H9 (cell line): ENCODE results near the gene SPTBN1. TPM values are rescaled to one million over a fixed set of nuclear protein-coding genes. Genes with fewer than 3 reads are reported as not detected.

Experiments used
- DNase-seq: peaks from one replicate; pipeline ENCODE4 v3.0.0-alpha.2; 2017
- H2AFZ ChIP-seq: one replicate; pipeline ENCODE4 v1.6.1; 2013; ENCODE audit warnings: mild to moderate bottlenecking, low read length, control low read depth, moderate library complexity
- H2AK5ac ChIP-seq: 2 replicates; pipeline ENCODE4 v1.6.1; 2013; ENCODE audit warnings: low read length, control low read depth, mixed read lengths; ENCODE audit not compliant: insufficient read length
- H2BK120ac ChIP-seq: one replicate; pipeline ENCODE4 v1.6.1; 2013; ENCODE audit warnings: low read depth, mild to moderate bottlenecking, low read length, control low read depth, inconsistent platforms; ENCODE audit not compliant: poor library complexity, severe bottlenecking
- H2BK12ac ChIP-seq: 2 replicates; pipeline ENCODE4 v1.6.1; 2013; ENCODE audit warnings: low read length, control low read depth, mixed read lengths, low read depth; ENCODE audit not compliant: insufficient read length
- H2BK15ac ChIP-seq: 2 replicates; pipeline ENCODE4 v1.6.1; 2013; ENCODE audit warnings: low read depth, low read length, control low read depth
- H2BK20ac ChIP-seq: one replicate; pipeline ENCODE4 v1.6.1; 2013; ENCODE audit warnings: low read depth, mild to moderate bottlenecking, low read length, control low read depth, inconsistent platforms; ENCODE audit not compliant: poor library complexity, severe bottlenecking
- H2BK5ac ChIP-seq: 2 replicates; pipeline ENCODE4 v1.6.1; 2013; ENCODE audit warnings: low read length, control low read depth, mixed read lengths; ENCODE audit not compliant: insufficient read length
- H3K14ac ChIP-seq: 2 replicates; pipeline ENCODE4 v1.6.1; 2013; ENCODE audit warnings: low read length, control low read depth; ENCODE audit not compliant: insufficient read depth
- H3K18ac ChIP-seq: 2 replicates; pipeline ENCODE4 v1.6.1; 2013; ENCODE audit warnings: low read depth, mild to moderate bottlenecking, mixed read lengths, low read length, control low read depth; ENCODE audit not compliant: insufficient read length
- H3K23ac ChIP-seq: 2 replicates; pipeline ENCODE4 v1.6.1; 2013; ENCODE audit warnings: low read length, control low read depth, mixed read lengths, low read depth; ENCODE audit not compliant: insufficient read length
- H3K23me2 ChIP-seq: 2 replicates; pipeline ENCODE4 v1.6.1; 2013; ENCODE audit warnings: low read depth, mild to moderate bottlenecking, mixed read lengths, low read length, control low read depth; ENCODE audit not compliant: insufficient read length, poor library complexity, severe bottlenecking
- H3K27ac ChIP-seq: 2 replicates; pipeline ENCODE4 v1.5.1; 2013; ENCODE audit warnings: low read length, control low read depth, mixed read lengths, low read depth; ENCODE audit not compliant: insufficient read length
- H3K27me3 ChIP-seq: 2 replicates; pipeline ENCODE4 v1.6.1; 2013; ENCODE audit warnings: low read length, control low read depth, inconsistent platforms; ENCODE audit not compliant: insufficient read depth
- H3K4ac ChIP-seq: 2 replicates; pipeline ENCODE4 v1.6.1; 2013; ENCODE audit warnings: low read depth, mild to moderate bottlenecking, control low read depth, inconsistent platforms, low read length, moderate library complexity
- H3K4me1 ChIP-seq: 2 replicates; pipeline ENCODE4 v1.6.1; 2013; ENCODE audit warnings: low read length, control low read depth, inconsistent platforms; ENCODE audit not compliant: insufficient read depth
- H3K4me2 ChIP-seq: 2 replicates; pipeline ENCODE4 v1.6.1; 2013; ENCODE audit warnings: low read length, control low read depth, mixed read lengths; ENCODE audit not compliant: insufficient read length, insufficient read depth
- H3K56ac ChIP-seq: 2 replicates; pipeline ENCODE4 v1.6.1; 2013; ENCODE audit warnings: low read depth, mild to moderate bottlenecking, mixed read lengths, low read length, control low read depth; ENCODE audit not compliant: insufficient read length
- H3K79me1 ChIP-seq: 2 replicates; pipeline ENCODE4 v1.6.1; 2013; ENCODE audit warnings: low read depth, mild to moderate bottlenecking, moderate library complexity, low read length, control low read depth, inconsistent platforms; ENCODE audit not compliant: insufficient read depth, poor library complexity, severe bottlenecking
- H3K79me2 ChIP-seq: 2 replicates; pipeline ENCODE4 v1.6.1; 2013; ENCODE audit warnings: low read length, control low read depth, inconsistent platforms; ENCODE audit not compliant: insufficient read depth
- H3K9ac ChIP-seq: 2 replicates; pipeline ENCODE4 v1.6.1; 2013; ENCODE audit warnings: low read length, control low read depth, mixed read lengths; ENCODE audit not compliant: insufficient read length; ENCODE audit errors: extremely low read depth
- H3K9me3 ChIP-seq: one replicate; pipeline ENCODE4 v1.6.1; 2013; ENCODE audit warnings: low read depth, low read length, inconsistent platforms; ENCODE audit not compliant: control insufficient read depth
- H3T11ph ChIP-seq: one replicate; pipeline ENCODE4 v1.6.1; 2013; ENCODE audit warnings: mild to moderate bottlenecking, low read length, control low read depth, inconsistent platforms
- H4K20me1 ChIP-seq: one replicate; pipeline ENCODE4 v1.6.1; 2013; ENCODE audit not compliant: control insufficient read depth, insufficient read length, insufficient read depth
- H4K5ac ChIP-seq: 2 replicates; pipeline ENCODE4 v1.6.1; 2013; ENCODE audit warnings: low read depth, mild to moderate bottlenecking, mixed read lengths, low read length, control low read depth; ENCODE audit not compliant: insufficient read length
- H4K8ac ChIP-seq: replicated peaks from 2 replicates; pipeline ENCODE4 v1.6.1; 2013; ENCODE audit warnings: low read length, control low read depth, mixed read lengths, low read depth; ENCODE audit not compliant: insufficient read length
- H4K91ac ChIP-seq: 2 replicates; pipeline ENCODE4 v1.6.1; 2013; ENCODE audit warnings: low read depth, mild to moderate bottlenecking, moderate library complexity, mixed read lengths, low read length, control low read depth; ENCODE audit not compliant: insufficient read length
- H3K27ac Mint-ChIP-seq, 3 experiments: 2 replicates in 2 of 3; 3 replicates in 1 of 3; pipeline ENCODE4 v1.8.0; 2020 to 2021; ENCODE audit warnings: mixed read lengths in 3 of 3, mild to moderate bottlenecking in 1 of 3, moderate library complexity in 1 of 3
- H3K27me3 Mint-ChIP-seq: 2 replicates; pipeline ENCODE4 v1.8.0; 2021; ENCODE audit warnings: low read depth, mild to moderate bottlenecking, moderate library complexity, mixed read lengths
- H3K36me3 Mint-ChIP-seq, 3 experiments: 2 replicates in 2 of 3; 3 replicates in 1 of 3; pipeline ENCODE4 v1.8.0; 2020 to 2021; ENCODE audit warnings: low read depth in 3 of 3, mixed read lengths in 3 of 3; ENCODE audit not compliant: insufficient read depth in 1 of 3
- H3K4me1 Mint-ChIP-seq, 2 experiments: 2 replicates each; pipeline ENCODE4 v1.8.0; 2020; ENCODE audit warnings: mixed read lengths in 2 of 2
- H3K4me3 Mint-ChIP-seq, 2 experiments: 2 replicates in 1 of 2; 3 replicates in 1 of 2; pipeline ENCODE4 v1.8.0; 2020 to 2021; ENCODE audit warnings: mild to moderate bottlenecking in 2 of 2, mixed read lengths in 2 of 2, moderate library complexity in 1 of 2
- H3K9me3 Mint-ChIP-seq, 2 experiments: 2 replicates in 1 of 2; 3 replicates in 1 of 2; pipeline ENCODE4 v1.8.0; 2020; ENCODE audit warnings: mild to moderate bottlenecking in 2 of 2, mixed read lengths in 2 of 2, moderate library complexity in 1 of 2
- WGBS: extraction: QIAGEN DNeasy Blood & Tissue Kit; methylation state at CpG from one replicate; pipeline ENCODE4 v1.1.7; 2013; ENCODE audit warnings: missing lambda C conversion rate, low lambda C conversion rate, mixed read lengths; ENCODE audit not compliant: insufficient read length; ENCODE audit errors: extremely low coverage; 5-methylcytosine and 5-hydroxymethylcytosine counted together
- total RNA-seq: library from RNA; stranded (reverse); gene quantifications from 2 replicates; pipeline ENCODE4 v1.2.1, GENCODE V29; 2021
- TF ChIP-seq, protein P1 (sequence below): fragments of 200-600 bp; sonication (generic); conservative IDR thresholded peaks from 3 replicates; pipeline ENCODE4 v1.8.0; 2021; ENCODE audit warnings: antibody characterized with exemption, mild to moderate bottlenecking

The SPTBN1 gene
- total RNA-seq, 1 experiment from 2014 or later = 164 TPM

DNA sequence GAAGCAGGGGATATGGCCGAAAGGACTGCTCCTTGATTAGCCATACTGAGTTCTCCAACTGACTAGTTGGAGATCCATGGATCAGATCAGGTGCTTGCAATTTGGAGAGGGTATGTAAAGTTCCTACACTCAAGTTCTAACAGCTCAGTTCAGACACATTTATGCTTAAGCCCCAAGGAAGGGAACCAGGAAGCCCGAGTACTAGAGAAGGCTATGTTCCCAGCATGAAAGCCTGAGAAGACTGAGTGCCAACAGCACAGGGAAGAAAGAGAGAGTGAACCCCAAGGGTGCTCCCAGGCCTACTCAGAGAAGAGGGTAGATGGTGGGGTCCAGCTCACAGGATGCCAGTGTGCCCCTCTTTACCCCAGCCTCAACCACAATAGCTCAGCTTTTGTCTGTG lies 16.1 kb upstream of the SPTBN1 start:
- no peak overlapping the region for H2BK15ac ChIP-seq
- H2AFZ ChIP-seq = no peak overlapping the region
- no peak overlapping the region for H2BK120ac ChIP-seq
- no peak overlapping the region for H4K8ac ChIP-seq
- no peak overlapping the region for H3K23ac ChIP-seq
- no peak overlapping the region for H3K9ac ChIP-seq
- H2AK5ac ChIP-seq = no peak overlapping the region
- WGBS = no CpG with 5 or more reads among the region's 2 CpGs
- TF ChIP-seq, protein P1, sequence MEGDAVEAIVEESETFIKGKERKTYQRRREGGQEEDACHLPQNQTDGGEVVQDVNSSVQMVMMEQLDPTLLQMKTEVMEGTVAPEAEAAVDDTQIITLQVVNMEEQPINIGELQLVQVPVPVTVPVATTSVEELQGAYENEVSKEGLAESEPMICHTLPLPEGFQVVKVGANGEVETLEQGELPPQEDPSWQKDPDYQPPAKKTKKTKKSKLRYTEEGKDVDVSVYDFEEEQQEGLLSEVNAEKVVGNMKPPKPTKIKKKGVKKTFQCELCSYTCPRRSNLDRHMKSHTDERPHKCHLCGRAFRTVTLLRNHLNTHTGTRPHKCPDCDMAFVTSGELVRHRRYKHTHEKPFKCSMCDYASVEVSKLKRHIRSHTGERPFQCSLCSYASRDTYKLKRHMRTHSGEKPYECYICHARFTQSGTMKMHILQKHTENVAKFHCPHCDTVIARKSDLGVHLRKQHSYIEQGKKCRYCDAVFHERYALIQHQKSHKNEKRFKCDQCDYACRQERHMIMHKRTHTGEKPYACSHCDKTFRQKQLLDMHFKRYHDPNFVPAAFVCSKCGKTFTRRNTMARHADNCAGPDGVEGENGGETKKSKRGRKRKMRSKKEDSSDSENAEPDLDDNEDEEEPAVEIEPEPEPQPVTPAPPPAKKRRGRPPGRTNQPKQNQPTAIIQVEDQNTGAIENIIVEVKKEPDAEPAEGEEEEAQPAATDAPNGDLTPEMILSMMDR = no peak
- no peak for DNase-seq
- no peaks in the 10 kb centered on the region for H3K4me1 ChIP-seq
- H2BK20ac ChIP-seq = no peak overlapping the region
- H3T11ph ChIP-seq = no peak overlapping the region
- Mint-ChIP-seq H3K4me1 (peaks cover 0 to 3% of the 10 kb centered on the region in 2 experiments; a peak in 2 of 4 replicates), H3K36me3 (no peaks in the 10 kb centered on the region), H3K4me3 (no peak overlapping the region), H3K27me3 (no peaks in the 10 kb centered on the region), H3K27ac (no peak overlapping the region), H3K9me3 (no peaks in the 10 kb centered on the region)
- H3K27me3 ChIP-seq = no peaks in the 10 kb centered on the region
- H3K79me2 ChIP-seq = no peaks in the 10 kb centered on the region
- H4K20me1 ChIP-seq = no peaks in the 10 kb centered on the region
- no peak overlapping the region for H2BK5ac ChIP-seq
- no peak overlapping the region for H4K5ac ChIP-seq
- no peaks in the 10 kb centered on the region for H3K23me2 ChIP-seq
- H2BK12ac ChIP-seq = no peak overlapping the region
- no peaks in the 10 kb centered on the region for H3K9me3 ChIP-seq
- H3K14ac ChIP-seq = no peak overlapping the region
- no peak overlapping the region for H3K18ac ChIP-seq
- H3K79me1 ChIP-seq = no peaks in the 10 kb centered on the region
- no peak overlapping the region for H3K4ac ChIP-seq
- H3K56ac ChIP-seq = no peak overlapping the region
- no peak overlapping the region for H3K27ac ChIP-seq
- H4K91ac ChIP-seq = no peak overlapping the region
- no peak overlapping the region for H3K4me2 ChIP-seq
